HCT116 (cell line): ENCODE results near the gene NCOA6. TPM values are rescaled to one million over a fixed set of nuclear protein-coding genes. Genes with fewer than 3 reads are reported as not detected.
"Not testable (repeated sequence)": the region's sequence is repeated elsewhere in the genome, so short reads cannot be mapped to it uniquely, and the experiment has no call there.

Source experiments
- ATAC-seq: fragments of 200-7000 bp; cut with Tn5 transposase; 2 replicates; pipeline ENCODE4 v1.9.1; 2020; ENCODE audit warnings: mild to moderate bottlenecking, moderate library complexity
- BruUV-seq: library from RNA; stranded (reverse); fragments of 400-500 nt; replicated peaks from 2 replicates; lab custom pipeline; 2021; lab: Mats Ljungman, UMichigan
- CTCF ChIA-PET: fragments of 300-600 bp; sonication (Branson Sonifier 250); formaldehyde crosslinking; loops from one replicate; lab custom pipeline; 2021; ENCODE audit warnings: antibody characterized with exemption; lab: Charles Lee
- POLR2A ChIA-PET: fragments of 300-600, 350-600 bp; sonication (Branson Sonifier 250); formaldehyde crosslinking; loops from one replicate; lab custom pipeline; 2021; ENCODE audit warnings: antibody characterized with exemption; lab: Charles Lee
- RAD21 ChIA-PET, 2 experiments: fragments of 300-600 bp; sonication (Branson Sonifier 250); formaldehyde crosslinking; loops; one replicate each; lab custom pipeline; 2023; ENCODE audit warnings: low total read pairs in 2 of 2; ENCODE audit not compliant: uncharacterized antibody in 2 of 2, unreplicated experiment in 2 of 2, low non-redundant PET in 1 of 2; lab: Charles Lee
- DNase-seq: peaks from one replicate; pipeline ENCODE4 v3.0.0-alpha.2; 2010; ENCODE audit warnings: low read depth, low spot score
- H2AFZ ChIP-seq: fragments of 200-600 bp; shearing (Covaris generic), sonication (generic); 2 replicates; pipeline ENCODE4 v1.6.1; 2017; ENCODE audit warnings: low read depth, mixed run types, mixed read lengths, antibody characterized with exemption, low read length; ENCODE audit not compliant: poor library complexity, severe bottlenecking
- H3K27ac ChIP-seq: 2 replicates; pipeline ENCODE4 v1.5.1; 2012; ENCODE audit warnings: low read depth, low read length
- H3K27me3 ChIP-seq: fragments of 200-600 bp; sonication (generic); 2 replicates; pipeline ENCODE4 v1.6.1; 2016; ENCODE audit warnings: mixed run types, low read length, mixed read lengths; ENCODE audit not compliant: insufficient read depth
- H3K36me3 ChIP-seq, 2 experiments: fragments of 200-500 bp in 1 of 2; fragments of 200-600 bp in 1 of 2; sonication (Bioruptor generic) in 1 of 2; sonication (generic) in 1 of 2; 2 replicates each; pipeline versions ENCODE4 v1.5.1 to v1.6.1; 2014 to 2016; ENCODE audit warnings: low read length in 2 of 2, inconsistent platforms in 1 of 2, mixed read lengths in 1 of 2, mixed run types in 1 of 2; ENCODE audit not compliant: insufficient read depth in 2 of 2, control insufficient read depth in 1 of 2
- H3K4me1 ChIP-seq, 2 experiments: fragments of 200-600 bp in 1 of 2; sonication (generic) in 1 of 2; 2 replicates each; pipeline versions ENCODE4 v1.5.1 to v1.6.1; 2012 to 2017; ENCODE audit warnings: low read length in 2 of 2, inconsistent platforms in 1 of 2, mild to moderate bottlenecking in 1 of 2, mixed read lengths in 1 of 2, mixed run types in 1 of 2, moderate library complexity in 1 of 2; ENCODE audit not compliant: insufficient read depth in 2 of 2, control insufficient read depth in 1 of 2
- H3K4me2 ChIP-seq: fragments of 200-600 bp; sonication (generic); 2 replicates; pipeline ENCODE4 v1.6.1; 2017; ENCODE audit warnings: mixed run types, low read length, mixed read lengths
- H3K4me3 ChIP-seq, 2 experiments: fragments of 200-600 bp in 1 of 2; sonication (generic) in 1 of 2; replicated peaks in 1 of 2; 2 replicates each; pipeline ENCODE4 v1.5.1; 2011 to 2016; ENCODE audit warnings: low read length in 2 of 2, control low read depth in 1 of 2, low read depth in 1 of 2, mild to moderate bottlenecking in 1 of 2, mixed read lengths in 1 of 2, mixed run types in 1 of 2
- H3K79me2 ChIP-seq: fragments of 200-600 bp; sonication (generic); 2 replicates; pipeline ENCODE4 v1.6.1; 2017; ENCODE audit warnings: mild to moderate bottlenecking, mixed run types, low read length, moderate library complexity, mixed read lengths; ENCODE audit not compliant: insufficient read depth
- H3K9ac ChIP-seq: fragments of 200-600 bp; sonication (generic); 2 replicates; pipeline ENCODE4 v1.6.1; 2016; ENCODE audit warnings: low read length, mixed read lengths
- H3K9me2 ChIP-seq: fragments of 200-600 bp; sonication (generic), shearing (Covaris generic); 2 replicates; pipeline ENCODE4 v1.6.1; 2017; ENCODE audit warnings: mixed run types, mild to moderate bottlenecking, moderate library complexity; ENCODE audit not compliant: insufficient read depth
- H3K9me3 ChIP-seq, 2 experiments: fragments of 200-500 bp in 1 of 2; fragments of 200-600 bp in 1 of 2; sonication (Bioruptor generic) in 1 of 2; sonication (generic) in 1 of 2; 2 replicates each; pipeline ENCODE4 v1.6.1; 2014 to 2017; ENCODE audit warnings: low read length in 2 of 2, mixed read lengths in 2 of 2, inconsistent platforms in 1 of 2, low read depth in 1 of 2, mild to moderate bottlenecking in 1 of 2, mixed run types in 1 of 2, moderate library complexity in 1 of 2; ENCODE audit not compliant: control insufficient read depth in 1 of 2, insufficient read depth in 1 of 2
- H4K20me1 ChIP-seq: fragments of 200-600 bp; sonication (generic), shearing (Covaris generic); 2 replicates; pipeline ENCODE4 v1.6.1; 2017; ENCODE audit warnings: mixed run types, mild to moderate bottlenecking, moderate library complexity; ENCODE audit not compliant: insufficient read depth
- CBX3 ChIP-seq: IDR thresholded peaks from 2 replicates; pipeline ENCODE4 v1.6.1; 2012; ENCODE audit warnings: low read depth
- CEBPB ChIP-seq: IDR thresholded peaks from 2 replicates; pipeline ENCODE4 v1.6.1; 2012; ENCODE audit warnings: low read depth
- ELF1 ChIP-seq: IDR thresholded peaks from 2 replicates; pipeline ENCODE4 v1.6.1; 2012; ENCODE audit warnings: low read depth, borderline replicate concordance
- EZH2 ChIP-seq: fragments of 200-600 bp; sonication (generic); IDR thresholded peaks from 2 replicates; pipeline ENCODE4 v1.6.1; 2017; ENCODE audit warnings: antibody characterized with exemption, mixed run types
- FOSL1 ChIP-seq: IDR thresholded peaks from 2 replicates; pipeline ENCODE4 v1.6.1; 2012; ENCODE audit warnings: low read depth
- POLR2AphosphoS5 ChIP-seq: IDR thresholded peaks from 2 replicates; pipeline ENCODE4 v1.6.1; 2011; ENCODE audit warnings: mild to moderate bottlenecking, low read depth, low read length, moderate library complexity
- RAD21 ChIP-seq: IDR thresholded peaks from 2 replicates; pipeline ENCODE4 v1.6.1; 2012; ENCODE audit warnings: low read depth, mild to moderate bottlenecking
- SP1 ChIP-seq: IDR thresholded peaks from 2 replicates; pipeline ENCODE4 v1.6.1; 2012; ENCODE audit warnings: low read depth
- ZFX ChIP-seq: fragments of 450-650 bp; IDR thresholded peaks from 2 replicates; pipeline ENCODE4 v1.6.1; 2017
- intact Hi-C: fragments of 100-400 bp; cut with micrococcal nuclease; formaldehyde crosslinking; loops from 2 replicates; pipeline ENCODE4 v1.10.0; 2022
- total RNA-seq: library from RNA; stranded (reverse); gene quantifications from one replicate; pipeline ENCODE4 v1.2.1, GENCODE V29; 2021; ENCODE audit not compliant: unreplicated experiment
- TF ChIP-seq, protein P1 (sequence below): IDR thresholded peaks from 2 replicates; pipeline ENCODE4 v1.6.1; 2011; ENCODE audit warnings: mild to moderate bottlenecking, low read length, moderate library complexity; ENCODE audit not compliant: insufficient replicate concordance; ENCODE audit errors: extremely low read depth
- TF ChIP-seq, protein P2 (sequence below), 3 experiments: fragments of 200-600 bp in 1 of 3; sonication (generic) in 1 of 3; IDR thresholded peaks in 2 of 3; conservative IDR thresholded peaks in 1 of 3; 2 replicates each; pipeline ENCODE4 v1.5.1; 2012 to 2017; ENCODE audit warnings: low read depth in 2 of 3, low read length in 2 of 3, antibody characterized with exemption in 1 of 3, borderline replicate concordance in 1 of 3, control low read depth in 1 of 3, mild to moderate bottlenecking in 1 of 3, mixed read lengths in 1 of 3, mixed run types in 1 of 3, moderate library complexity in 1 of 3; ENCODE audit not compliant: insufficient read depth in 1 of 3

The NCOA6 gene
- total RNA-seq, 1 experiment from 2014 or later: 24.8 TPM

GRCh38 chr20:34719242-34720017 is 106.0 kb downstream of the NCOA6 start:
- H3K4me1 ChIP-seq: peaks cover 0 to 15% of the 10 kb centered on the region in 2 experiments; a peak in 2 of 4 replicates
- H2AFZ ChIP-seq, intact Hi-C loops, H3K9ac ChIP-seq, H3K9me3 ChIP-seq, H3K27ac ChIP-seq, H3K79me2 ChIP-seq, H3K27me3 ChIP-seq, H3K4me2 ChIP-seq, ATAC-seq, H3K4me3 ChIP-seq, POLR2A ChIA-PET, H3K9me2 ChIP-seq, BruUV-seq, RAD21 ChIA-PET, DNase-seq, H3K36me3 ChIP-seq, H4K20me1 ChIP-seq: not testable (repeated sequence)
- CTCF ChIA-PET: interaction anchor here (0.6 kb wide), 1 partner anchor 77 kb away, joined by 3 read pairs; no protein-coding TSS in a partner anchor

- H3K9me3 ChIP-seq: no peaks in the 10 kb centered on the region
- peaks cover 0 to 4% of the 10 kb centered on the region in 2 experiments; a peak in 2 of 4 replicates for H3K36me3 ChIP-seq
- DNase-seq: no peak
- no peak overlapping the region for H3K9ac ChIP-seq
- no peaks in the 10 kb centered on the region for H4K20me1 ChIP-seq
- H3K79me2 ChIP-seq: no peaks in the 10 kb centered on the region
- intact Hi-C loops: no loop called here
- H3K4me3 ChIP-seq: no peak overlapping the region
- POLR2A ChIA-PET: no interaction called here
- no peak for TF ChIP-seq EZH2
- TF ChIP-seq POLR2AphosphoS5: no peak
- no peak for TF ChIP-seq ZFX
- no peak for TF ChIP-seq SP1
- TF ChIP-seq, protein P1, sequence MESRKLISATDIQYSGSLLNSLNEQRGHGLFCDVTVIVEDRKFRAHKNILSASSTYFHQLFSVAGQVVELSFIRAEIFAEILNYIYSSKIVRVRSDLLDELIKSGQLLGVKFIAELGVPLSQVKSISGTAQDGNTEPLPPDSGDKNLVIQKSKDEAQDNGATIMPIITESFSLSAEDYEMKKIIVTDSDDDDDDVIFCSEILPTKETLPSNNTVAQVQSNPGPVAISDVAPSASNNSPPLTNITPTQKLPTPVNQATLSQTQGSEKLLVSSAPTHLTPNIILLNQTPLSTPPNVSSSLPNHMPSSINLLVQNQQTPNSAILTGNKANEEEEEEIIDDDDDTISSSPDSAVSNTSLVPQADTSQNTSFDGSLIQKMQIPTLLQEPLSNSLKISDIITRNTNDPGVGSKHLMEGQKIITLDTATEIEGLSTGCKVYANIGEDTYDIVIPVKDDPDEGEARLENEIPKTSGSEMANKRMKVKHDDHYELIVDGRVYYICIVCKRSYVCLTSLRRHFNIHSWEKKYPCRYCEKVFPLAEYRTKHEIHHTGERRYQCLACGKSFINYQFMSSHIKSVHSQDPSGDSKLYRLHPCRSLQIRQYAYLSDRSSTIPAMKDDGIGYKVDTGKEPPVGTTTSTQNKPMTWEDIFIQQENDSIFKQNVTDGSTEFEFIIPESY: no peak
- TF ChIP-seq FOSL1: no peak
- TF ChIP-seq, protein P2, sequence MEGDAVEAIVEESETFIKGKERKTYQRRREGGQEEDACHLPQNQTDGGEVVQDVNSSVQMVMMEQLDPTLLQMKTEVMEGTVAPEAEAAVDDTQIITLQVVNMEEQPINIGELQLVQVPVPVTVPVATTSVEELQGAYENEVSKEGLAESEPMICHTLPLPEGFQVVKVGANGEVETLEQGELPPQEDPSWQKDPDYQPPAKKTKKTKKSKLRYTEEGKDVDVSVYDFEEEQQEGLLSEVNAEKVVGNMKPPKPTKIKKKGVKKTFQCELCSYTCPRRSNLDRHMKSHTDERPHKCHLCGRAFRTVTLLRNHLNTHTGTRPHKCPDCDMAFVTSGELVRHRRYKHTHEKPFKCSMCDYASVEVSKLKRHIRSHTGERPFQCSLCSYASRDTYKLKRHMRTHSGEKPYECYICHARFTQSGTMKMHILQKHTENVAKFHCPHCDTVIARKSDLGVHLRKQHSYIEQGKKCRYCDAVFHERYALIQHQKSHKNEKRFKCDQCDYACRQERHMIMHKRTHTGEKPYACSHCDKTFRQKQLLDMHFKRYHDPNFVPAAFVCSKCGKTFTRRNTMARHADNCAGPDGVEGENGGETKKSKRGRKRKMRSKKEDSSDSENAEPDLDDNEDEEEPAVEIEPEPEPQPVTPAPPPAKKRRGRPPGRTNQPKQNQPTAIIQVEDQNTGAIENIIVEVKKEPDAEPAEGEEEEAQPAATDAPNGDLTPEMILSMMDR (IDR thresholded peaks at IDR 0.05 in 2 of 3, conservative IDR thresholded peaks at IDR 0.05 in 1 of 3; ENCODE audit: borderline replicate concordance in 1 of 3, insufficient read depth in 1 of 3, low read depth in 2 of 3, low read length in 2 of 3): no peak
- no peak for TF ChIP-seq RAD21
- TF ChIP-seq ELF1: no peak
- TF ChIP-seq CBX3: no peak
- no peak for TF ChIP-seq CEBPB
- TF ChIP-seq, all 23 proteins: peak for 0
- Histone ChIP-seq H3K4me1 (peaks cover 6 to 34% of the 10 kb centered on the region in 2 experiments), H2AFZ (no peak overlapping the region), H3K9me2 (no peaks in the 10 kb centered on the region), H3K27me3 (no peaks in the 10 kb centered on the region), H3K27ac (no peak overlapping the region), H3K4me2 (no peak overlapping the region)
- no peak for ATAC-seq
- ChIA-PET CTCF (no interaction called here), RAD21 (no interaction called here)
- BruUV-seq: no TSS peak
Measured at GRCh38 chr20:34717230-34718095, 108.0 kb downstream of the NCOA6 start.
